Measurements from ENCODE around the gene PITPNM3.
A peak's percentile ranks its signal among the peaks of the same experiment; 100 is the strongest.

Gene PITPNM3

DNA sequence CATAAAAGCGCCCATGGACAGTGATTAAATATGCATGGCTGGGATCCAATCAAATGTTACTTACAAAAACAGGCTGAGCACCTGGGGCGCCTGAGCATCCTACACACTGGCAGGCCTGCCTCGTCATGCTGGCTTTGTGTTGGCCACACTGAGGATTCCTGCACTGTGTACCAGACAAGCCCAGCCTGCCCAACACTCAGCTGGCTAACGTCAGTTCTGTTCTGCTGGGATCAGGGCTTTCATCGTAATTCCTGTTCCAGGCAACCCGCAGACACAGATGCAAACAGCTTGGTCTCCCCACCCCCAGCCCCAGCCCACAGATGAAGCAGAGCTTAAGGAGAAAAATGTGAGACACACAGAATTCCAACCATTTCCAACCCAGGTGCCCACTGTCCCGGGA, 81.4 kb downstream of the PITPNM3 start:
- no peak for DNase-seq
- TF ChIP-seq GATA1 (IDR thresholded peaks at IDR 0.05; ENCODE audit: low read depth, low read length) (no peak), POLR2A (IDR thresholded peaks at IDR 0.05; ENCODE audit: low read length) (no peak)

DNA sequence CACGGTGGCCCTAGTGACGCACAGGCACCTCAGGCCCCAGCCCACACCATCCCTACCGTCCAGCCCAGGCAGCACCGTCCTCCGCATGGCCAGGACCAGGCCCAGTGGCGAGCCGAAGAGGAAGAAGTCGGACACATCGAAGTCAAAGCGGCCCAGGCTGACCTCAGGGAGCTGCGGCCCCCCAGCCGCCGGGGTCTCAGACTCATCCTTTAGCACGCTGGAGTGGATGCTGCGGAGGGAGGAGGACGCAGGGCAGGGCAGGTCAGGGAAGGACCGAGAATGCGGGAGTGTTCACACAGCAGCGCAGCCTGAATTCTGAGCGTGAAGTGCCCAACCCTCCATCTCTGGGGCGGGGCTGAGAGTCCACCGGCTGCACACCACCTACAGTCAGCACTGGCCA, 82.0 kb downstream of the PITPNM3 start:
- TF ChIP-seq POLR2A (IDR thresholded peaks at IDR 0.05; ENCODE audit: low read length) (no peak), GATA1 (IDR thresholded peaks at IDR 0.05; ENCODE audit: low read depth, low read length) (no peak)
- DNase-seq: no peak

DNA sequence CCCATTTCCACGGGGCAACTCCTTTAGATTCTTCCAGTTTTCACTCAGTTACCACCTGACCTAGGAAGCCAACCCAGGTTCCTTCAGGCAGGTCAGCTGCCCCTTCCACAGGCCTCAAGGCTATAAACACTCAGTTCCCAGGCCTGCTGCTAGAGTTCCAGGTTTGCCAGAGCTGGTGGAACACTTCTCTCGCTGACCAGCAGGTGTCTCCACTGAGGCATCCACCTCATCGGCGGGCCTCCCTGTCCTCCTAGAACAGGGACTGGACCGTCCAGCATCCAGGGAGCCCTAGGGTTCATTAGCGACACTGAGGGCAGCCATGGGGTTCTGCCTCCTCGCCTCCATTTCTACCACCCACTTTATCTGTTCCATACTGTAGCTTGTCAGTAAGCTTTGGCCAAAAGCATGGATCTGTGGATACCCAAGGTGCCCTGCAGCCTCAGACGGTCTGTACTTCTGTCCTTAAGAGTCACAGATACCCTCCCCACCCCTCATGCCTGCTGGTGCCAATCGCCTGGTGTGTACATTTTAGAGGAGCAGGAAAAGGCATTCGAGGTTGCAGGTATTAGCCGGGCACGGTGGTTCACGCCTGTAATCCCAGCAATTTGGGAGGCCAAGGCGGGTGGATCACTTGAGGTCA, 83.1 kb downstream of the PITPNM3 start:
- no peak for TF ChIP-seq GATA1 (IDR thresholded peaks at IDR 0.05; ENCODE audit: low read depth, low read length)
- no peak for TF ChIP-seq POLR2A (IDR thresholded peaks at IDR 0.05; ENCODE audit: low read length)
- peak; percentile 54 to 74 for DNase-seq

DNA sequence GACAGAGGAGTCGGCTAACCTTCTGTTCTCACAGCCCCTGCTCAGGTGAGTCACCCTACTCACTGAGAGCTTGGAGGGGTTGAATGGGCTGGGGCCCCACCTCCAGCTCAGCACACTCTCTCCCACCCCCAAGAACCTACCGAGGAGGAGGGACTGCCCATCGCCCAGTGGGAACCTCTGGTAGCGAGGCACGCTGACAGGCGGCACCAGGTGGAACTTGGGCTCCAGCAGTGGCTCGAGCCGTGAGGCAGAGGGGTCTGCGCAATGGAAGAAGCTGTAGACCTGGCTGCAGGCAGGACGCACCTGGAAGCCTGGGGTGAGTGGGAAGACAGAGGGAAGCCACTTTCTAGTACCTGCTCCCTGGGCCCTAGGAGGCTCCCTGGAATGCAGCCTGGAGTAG, 83.8 kb downstream of the PITPNM3 start:
- TF ChIP-seq POLR2A (IDR thresholded peaks at IDR 0.05; ENCODE audit: low read length): no peak
- TF ChIP-seq GATA1 (IDR thresholded peaks at IDR 0.05; ENCODE audit: low read depth, low read length): no peak
- no peak for DNase-seq

DNA sequence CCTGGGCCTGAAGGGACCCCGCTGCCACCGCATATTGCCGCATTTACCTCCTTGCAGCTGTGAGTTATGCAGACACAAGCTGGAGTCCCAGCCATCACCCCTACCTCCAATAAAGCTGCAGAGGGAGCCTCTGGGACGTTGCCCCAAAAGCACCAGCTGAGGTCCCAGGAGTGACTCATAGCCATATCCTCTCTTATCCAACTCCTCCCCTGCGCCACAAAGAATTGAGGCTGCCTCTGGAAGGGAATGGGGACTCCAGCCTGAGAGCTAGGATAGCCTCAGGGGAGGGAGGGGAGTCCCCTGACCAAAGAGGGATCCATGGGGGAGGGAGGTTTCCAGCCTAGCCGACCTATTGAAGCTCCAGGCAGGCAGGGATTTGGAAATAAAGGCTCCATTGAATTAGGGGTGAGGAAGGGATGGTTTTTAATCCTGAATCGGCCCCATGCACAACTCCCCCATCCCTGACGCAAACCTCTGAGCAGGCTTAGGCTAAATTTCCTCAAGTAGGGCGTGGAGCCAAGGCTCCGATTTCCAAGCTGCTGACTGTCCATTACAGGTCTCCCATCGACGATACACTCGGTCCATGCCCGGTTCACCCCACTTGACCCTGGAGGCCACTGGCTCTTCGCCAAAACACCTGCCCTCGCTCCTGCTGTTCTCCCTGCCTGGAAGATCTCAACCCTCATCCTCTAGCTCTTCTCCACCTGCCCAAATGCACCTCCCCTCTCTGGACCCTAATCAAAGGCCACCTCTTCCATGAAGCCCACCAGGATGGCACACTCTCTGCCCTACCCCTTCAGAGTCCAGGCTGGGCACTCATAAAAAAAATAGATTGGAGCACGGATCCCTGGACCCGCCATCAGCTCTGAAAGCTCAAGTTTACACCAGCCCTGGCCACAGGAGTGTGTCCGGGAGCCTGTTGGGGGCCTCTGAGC, 84.6 kb downstream of the PITPNM3 start:
- TF ChIP-seq POLR2A (IDR thresholded peaks at IDR 0.05; ENCODE audit: low read length) (no peak), GATA1 (IDR thresholded peaks at IDR 0.05; ENCODE audit: low read depth, low read length) (no peak)
- DNase-seq: no peak

DNA sequence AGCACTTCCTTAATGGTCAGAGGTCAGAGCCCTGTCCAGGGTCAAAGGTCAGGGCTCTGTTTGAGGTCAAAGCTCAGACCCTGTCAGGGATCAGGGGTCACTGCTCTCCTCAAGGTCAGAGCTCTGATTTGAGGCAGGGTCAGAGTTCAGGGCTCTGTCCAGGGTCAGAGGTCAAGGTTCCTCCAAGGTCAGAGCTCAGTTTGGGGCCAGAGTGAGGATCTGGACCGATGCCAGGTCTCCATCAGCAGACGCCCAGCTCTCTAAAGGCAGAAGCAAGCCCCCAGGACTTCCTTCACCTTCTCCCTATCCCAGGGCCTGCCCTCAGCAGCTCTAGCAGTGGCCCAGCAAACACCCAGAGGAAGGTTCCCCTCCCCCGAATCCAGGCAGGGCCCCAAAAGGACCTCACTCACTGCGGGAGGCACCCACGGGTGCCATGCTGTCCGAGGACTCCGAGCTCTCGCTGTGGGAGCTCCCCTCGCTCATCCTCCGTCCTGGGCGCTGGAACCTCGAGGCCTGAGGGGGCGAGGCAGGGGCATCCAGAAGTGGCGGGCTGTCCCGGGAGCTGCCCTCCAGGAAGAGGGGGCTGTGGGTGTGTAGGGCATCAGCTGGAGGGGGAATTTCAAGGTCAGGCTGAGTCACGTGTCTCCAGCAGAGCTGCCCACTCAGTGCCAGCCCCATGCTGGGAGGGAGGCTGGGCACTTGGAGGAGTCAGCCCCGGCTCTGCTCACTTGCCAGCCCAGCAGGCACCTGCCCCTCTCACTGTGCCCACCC, 85.4 kb downstream of the PITPNM3 start:
- TF ChIP-seq POLR2A (IDR thresholded peaks at IDR 0.05; ENCODE audit: low read length): no peak
- no peak for TF ChIP-seq GATA1 (IDR thresholded peaks at IDR 0.05; ENCODE audit: low read depth, low read length)
- no peak for DNase-seq

DNA sequence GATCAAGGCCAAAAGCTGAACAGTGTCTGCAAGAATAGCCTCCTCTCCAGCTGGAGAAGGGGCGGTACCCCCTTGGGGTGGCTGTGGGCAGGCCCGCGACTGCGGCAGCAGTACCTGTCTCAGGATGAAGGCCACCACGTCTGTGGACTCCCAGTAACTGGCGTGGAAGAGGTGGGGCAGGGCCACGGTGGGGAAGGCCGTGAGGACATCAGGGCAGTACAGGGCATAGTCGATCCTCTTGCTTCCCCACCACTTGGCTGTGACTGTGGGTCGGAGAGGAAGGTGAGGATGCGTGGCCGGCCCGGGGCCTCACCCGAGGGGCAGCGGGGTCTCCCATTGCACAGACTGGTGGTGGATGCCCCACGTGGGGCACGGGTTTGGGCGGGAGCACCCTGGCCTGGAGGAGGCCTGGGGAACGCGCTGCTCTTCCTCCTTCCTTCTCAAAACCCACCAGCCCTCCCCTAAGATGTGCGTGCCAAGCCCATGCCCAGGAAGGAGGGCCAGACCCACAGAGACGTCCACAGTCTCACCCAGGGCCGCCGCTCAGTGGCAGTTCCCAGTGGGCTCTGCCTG, 86.1 kb downstream of the PITPNM3 start:
- DNase-seq: no peak
- TF ChIP-seq GATA1 (IDR thresholded peaks at IDR 0.05; ENCODE audit: low read depth, low read length): no peak
- TF ChIP-seq POLR2A (IDR thresholded peaks at IDR 0.05; ENCODE audit: low read length): no peak

DNA sequence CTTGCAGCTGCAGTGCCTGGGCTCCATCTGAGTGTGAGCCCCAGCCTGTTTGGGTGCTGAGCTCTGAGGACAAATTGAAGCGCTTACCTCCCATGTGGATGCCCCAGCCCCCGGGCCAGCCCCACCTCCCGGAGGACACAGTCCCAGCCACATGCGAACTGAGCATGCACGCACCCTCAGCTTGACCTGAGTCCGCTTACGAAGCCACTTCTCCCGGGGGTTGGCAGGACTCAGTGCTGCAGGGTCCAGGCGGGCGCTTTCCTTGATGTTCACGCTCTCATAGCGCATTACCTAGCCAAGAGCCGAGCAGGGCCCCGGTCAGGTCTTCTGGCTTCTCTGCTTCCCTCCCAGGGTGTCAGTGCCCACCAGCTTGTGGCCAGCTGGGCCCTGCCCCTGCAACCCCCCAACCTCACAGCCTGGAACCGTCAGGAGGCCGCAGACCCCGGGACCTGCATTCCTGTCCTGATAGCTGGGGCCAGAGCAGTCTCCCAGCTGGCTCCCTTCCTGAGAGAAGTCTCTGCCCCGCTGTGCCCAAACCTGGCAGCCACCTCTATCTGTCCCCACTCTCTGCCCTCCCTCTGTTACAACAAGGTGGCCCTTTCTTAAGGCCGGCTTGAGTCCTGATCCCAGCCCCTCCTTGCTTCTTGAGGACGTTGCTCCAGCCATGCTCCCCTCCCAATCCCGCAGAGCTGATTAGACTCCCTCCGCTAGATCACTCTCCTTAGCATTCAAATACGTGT, 88.1 kb downstream of the PITPNM3 start:
- TF ChIP-seq GATA1 (IDR thresholded peaks at IDR 0.05; ENCODE audit: low read depth, low read length) (no peak), POLR2A (IDR thresholded peaks at IDR 0.05; ENCODE audit: low read length) (no peak)
- DNase-seq: no peak

DNA sequence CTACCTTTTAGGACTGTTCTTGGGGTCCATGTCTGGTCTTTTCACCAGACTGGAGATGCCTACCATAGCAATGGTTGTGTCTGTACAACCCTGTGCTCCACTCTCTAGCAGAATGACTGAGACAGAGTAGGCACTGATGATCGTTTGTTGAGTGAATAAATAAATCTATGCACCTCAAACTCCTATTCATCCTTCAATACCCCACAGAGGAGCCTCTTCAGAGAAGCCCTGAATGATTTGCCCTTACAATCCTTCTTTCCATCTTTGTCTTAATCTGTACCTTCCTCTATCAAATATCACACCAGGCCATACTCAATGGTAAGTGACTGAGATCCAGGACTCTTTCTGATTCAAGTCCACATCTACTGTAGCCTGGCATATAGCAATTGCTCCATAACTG, 88.8 kb downstream of the PITPNM3 start:
- TF ChIP-seq GATA1 (IDR thresholded peaks at IDR 0.05; ENCODE audit: low read depth, low read length): no peak
- no peak for TF ChIP-seq POLR2A (IDR thresholded peaks at IDR 0.05; ENCODE audit: low read length)
- no peak for DNase-seq

DNA sequence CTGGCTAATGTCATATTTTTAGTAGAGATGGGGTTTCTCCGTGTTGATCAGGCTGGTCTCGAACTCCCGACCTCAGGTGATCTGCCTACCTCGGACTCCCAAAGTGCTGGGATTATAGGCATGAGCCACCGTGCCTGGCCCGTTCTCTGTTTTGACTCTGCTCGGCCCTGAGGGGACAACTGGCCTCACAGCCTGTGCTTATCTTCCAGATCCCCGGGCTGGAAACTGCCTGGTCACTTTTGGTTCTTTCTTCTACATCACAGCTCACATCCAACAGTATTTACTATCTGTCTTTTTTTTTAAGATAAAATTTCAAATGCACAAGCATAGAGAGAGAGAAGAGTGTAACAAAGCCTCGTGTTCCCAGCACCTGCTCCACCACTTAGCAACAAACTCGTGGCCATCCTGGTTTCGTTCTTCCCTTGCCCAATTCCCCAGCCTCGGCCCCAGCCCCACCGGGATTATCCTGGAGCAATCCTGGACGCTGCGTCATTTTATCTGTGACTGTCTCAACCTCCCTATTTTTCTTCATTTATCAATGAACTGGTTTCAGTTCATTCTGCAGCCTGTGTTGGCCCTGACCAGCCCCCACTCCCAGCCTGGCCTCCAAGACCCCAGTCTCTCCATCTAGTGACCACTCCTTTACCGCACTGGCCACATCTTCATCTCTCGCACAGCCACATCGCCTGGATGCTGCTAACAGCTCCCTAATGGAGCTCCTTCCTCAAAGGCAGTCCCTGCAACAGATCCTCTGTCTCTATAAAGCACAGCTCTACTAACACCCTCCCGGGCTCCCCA, 91.0 kb downstream of the PITPNM3 start:
- DNase-seq: no peak
- TF ChIP-seq POLR2A (IDR thresholded peaks at IDR 0.05; ENCODE audit: low read length): no peak
- TF ChIP-seq GATA1 (IDR thresholded peaks at IDR 0.05; ENCODE audit: low read depth, low read length): no peak

DNA sequence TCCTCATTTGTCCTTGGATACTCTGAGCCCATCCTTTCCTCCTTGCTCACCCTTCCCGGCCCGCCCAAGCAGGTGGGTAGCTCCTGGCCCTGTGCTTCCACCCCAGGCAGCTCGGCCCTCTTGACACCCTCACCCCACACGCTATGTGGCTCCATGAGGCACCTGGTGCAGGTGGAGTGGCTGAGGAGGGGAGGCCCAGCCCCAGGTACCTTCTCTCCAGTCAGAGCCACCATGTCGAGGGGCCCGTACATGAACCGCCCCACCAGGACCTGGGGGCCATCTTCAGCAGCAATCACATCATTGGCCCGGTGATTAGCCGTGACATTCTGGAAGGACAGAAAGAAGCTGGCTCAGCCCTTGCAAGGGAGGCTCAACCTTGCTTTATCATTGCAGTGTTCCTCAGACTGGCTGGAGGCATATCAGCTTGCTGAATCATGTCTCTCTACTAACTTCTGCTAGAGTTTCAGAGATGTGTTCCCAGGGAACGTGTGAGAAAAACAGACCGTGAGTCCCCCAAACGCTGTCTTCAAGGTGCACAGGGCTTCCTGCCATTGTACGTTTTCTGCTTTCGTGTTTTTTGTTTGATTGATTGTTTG, 91.8 kb downstream of the PITPNM3 start:
- DNase-seq: no peak
- TF ChIP-seq POLR2A (IDR thresholded peaks at IDR 0.05; ENCODE audit: low read length) (no peak), GATA1 (IDR thresholded peaks at IDR 0.05; ENCODE audit: low read depth, low read length) (no peak)
